Small intestine (tissue), 7 donors: ENCODE data around the gene TBC1D16. TPM values are rescaled to one million over a fixed set of nuclear protein-coding genes. Genes with fewer than 3 reads are reported as not detected.

Experiments
- DNase-seq, 2 donors: peaks; one replicate each; pipeline versions ENCODE4 v3.0.0 to v3.0.0-alpha.2; 2013
- FAIRE-seq: peaks from 2 replicates; lab custom pipeline; 2012; peaks lifted over from hg19 to GRCh38; lab: Jason Lieb, UNC
- H3K27ac ChIP-seq, 3 donors: one replicate each; pipeline ENCODE4 v1.5.1; 2013; ENCODE audit warnings: low read length in 2 of 3, mild to moderate bottlenecking in 2 of 3, control low read depth in 1 of 3, inconsistent platforms in 1 of 3, low read depth in 1 of 3, moderate library complexity in 1 of 3
- H3K27me3 ChIP-seq, 3 donors: one replicate each; pipeline ENCODE4 v1.6.1; 2013; ENCODE audit warnings: low read length in 3 of 3, inconsistent platforms in 1 of 3; ENCODE audit not compliant: control insufficient read depth in 3 of 3, insufficient read depth in 3 of 3
- H3K36me3 ChIP-seq, 3 donors: one replicate each; pipeline ENCODE4 v1.6.1; 2013; ENCODE audit warnings: low read length in 3 of 3, inconsistent platforms in 1 of 3, low read depth in 1 of 3, mild to moderate bottlenecking in 1 of 3, moderate library complexity in 1 of 3; ENCODE audit not compliant: control insufficient read depth in 3 of 3, insufficient read depth in 2 of 3
- H3K4me1 ChIP-seq, 3 donors: one replicate each; pipeline ENCODE4 v1.6.1; 2013; ENCODE audit warnings: low read length in 2 of 3, inconsistent platforms in 1 of 3, low read depth in 1 of 3, mild to moderate bottlenecking in 1 of 3, moderate library complexity in 1 of 3; ENCODE audit not compliant: control insufficient read depth in 3 of 3, insufficient read depth in 2 of 3
- H3K4me3 ChIP-seq, 3 donors: one replicate each; pipeline ENCODE4 v1.5.1; 2013; ENCODE audit warnings: low read length in 3 of 3, control low read depth in 1 of 3, inconsistent platforms in 1 of 3, low read depth in 1 of 3, mild to moderate bottlenecking in 1 of 3, moderate library complexity in 1 of 3
- H3K9me3 ChIP-seq, 2 donors: one replicate each; pipeline ENCODE4 v1.6.1; 2013; ENCODE audit warnings: low read depth in 1 of 2, low read length in 1 of 2; ENCODE audit not compliant: control insufficient read depth in 2 of 2, insufficient read depth in 1 of 2
- WGBS, 3 donors: extraction: QIAGEN DNeasy Blood & Tissue Kit; methylation state at CpG; one replicate each; pipeline ENCODE4 v1.1.7; 2013; 5-methylcytosine and 5-hydroxymethylcytosine counted together
- polyA plus RNA-seq, 4 donors: library from polyadenylated mRNA; stranded (reverse) in 3 of 4; unstranded in 1 of 4; fragments of 200-250 nt in 3 of 4; fragments of 120-200 nt in 1 of 4; gene quantifications; one replicate each; pipeline versions ENCODE4 v1.2.1 to v1.2.3, GENCODE V29; 2013
- donor health status: healthy with polysubstance abuse.
- donor health status: control.
- donor health status: control.
- donor health status: Bipolar disorder and iron deficiency.
- donor health status: healthy.

The TBC1D16 gene
- polyA plus RNA-seq, 4 donors, result 1.6 to 30.6 (median 15.2) TPM

DNA sequence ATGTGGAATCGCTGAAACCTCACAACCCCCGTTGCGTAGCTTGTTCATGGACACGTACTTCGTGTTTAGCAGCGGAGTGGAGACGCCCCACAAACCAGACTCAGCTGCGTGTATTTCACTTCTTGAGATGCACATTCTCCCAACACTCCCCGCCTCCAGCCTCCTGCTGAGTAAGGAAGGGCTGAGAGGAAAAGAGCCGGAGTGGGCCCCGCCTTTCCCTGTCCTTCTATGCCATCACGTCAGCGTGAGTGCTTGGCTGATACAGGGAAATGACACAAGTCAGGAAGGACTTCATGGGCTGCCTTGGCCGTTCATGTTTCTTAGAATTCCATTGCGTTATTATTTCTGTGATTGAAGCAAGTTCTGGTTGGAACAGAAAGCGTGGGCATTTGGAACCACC lies 127.8 kb downstream of the TBC1D16 start:
- peak; percentile 72 to 79 for DNase-seq
- 41 to 54% (median 50%) methylated on average over 16 of the region's 16 CpGs for WGBS, 3 donors
- Histone ChIP-seq H3K27me3 (no peaks in the 10 kb centered on the region), H3K4me1 (peaks cover 0 to 4% (median 0%) of the 10 kb centered on the region in 3 donors), H3K9me3 (peaks cover 0 to 7% of the 10 kb centered on the region in 2 donors), H3K36me3 (no peaks in the 10 kb centered on the region), H3K4me3 (no peak overlapping the region), H3K27ac (no peak overlapping the region)
- FAIRE-seq, result no peak

GRCh38 chr17:79907217-79907715 lies 128.4 kb downstream of the TBC1D16 start:
- Histone ChIP-seq H3K4me1 (peaks cover 0 to 4% (median 0%) of the 10 kb centered on the region in 3 donors), H3K27me3 (no peaks in the 10 kb centered on the region), H3K4me3 (no peak overlapping the region), H3K36me3 (no peaks in the 10 kb centered on the region), H3K27ac (no peak overlapping the region), H3K9me3 (peaks cover 0 to 7% of the 10 kb centered on the region in 2 donors)
- FAIRE-seq (no peak), DNase-seq (no peak)
- WGBS, 3 donors, result 80 to 82% (median 80%) methylated on average over 11 of the region's 11 CpGs

DNA sequence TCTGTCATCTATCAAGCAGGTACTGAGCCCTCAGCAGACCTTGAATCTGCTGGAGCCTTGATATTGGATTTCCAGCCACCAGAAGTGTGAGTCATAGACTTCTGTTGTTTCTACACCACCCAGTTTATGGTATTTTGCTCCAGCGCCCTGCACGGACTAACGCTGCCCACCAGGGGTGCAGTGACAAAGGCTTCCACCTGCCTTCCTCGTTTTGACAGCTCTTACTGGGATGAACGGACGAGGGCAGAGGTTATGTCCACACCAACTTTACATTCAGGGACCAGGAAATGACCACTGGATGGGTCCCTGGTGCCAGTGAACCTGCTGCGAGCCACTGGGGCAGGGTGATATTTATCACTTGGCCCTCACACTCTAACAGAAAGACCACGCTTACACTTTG lies 129.8 kb downstream of the TBC1D16 start:
- H3K27me3 ChIP-seq, result no peaks in the 10 kb centered on the region
- peaks cover 0 to 7% of the 10 kb centered on the region in 2 donors for H3K9me3 ChIP-seq
- WGBS, 3 donors, result 59 to 65% (median 64%) methylated on average over 8 of the region's 8 CpGs
- DNase-seq (no peak), FAIRE-seq (no peak)
- peaks cover 0 to 9% (median 0%) of the 10 kb centered on the region in 3 donors for H3K4me1 ChIP-seq
- H3K27ac ChIP-seq, result no peak overlapping the region
- H3K4me3 ChIP-seq, result no peak overlapping the region
- no peaks in the 10 kb centered on the region for H3K36me3 ChIP-seq

GRCh38 chr17:79904865-79905264 lies 130.8 kb downstream of the TBC1D16 start:
- DNase-seq (no peak), FAIRE-seq (no peak)
- no peak overlapping the region for H3K27ac ChIP-seq
- WGBS, 3 donors, result 80 to 86% (median 84%) methylated on average over 9 of the region's 9 CpGs
- no peak overlapping the region for H3K4me3 ChIP-seq
- H3K36me3 ChIP-seq, result no peaks in the 10 kb centered on the region
- peaks cover 0 to 7% of the 10 kb centered on the region in 2 donors for H3K9me3 ChIP-seq
- peaks cover 0 to 9% (median 0%) of the 10 kb centered on the region in 3 donors for H3K4me1 ChIP-seq
- no peaks in the 10 kb centered on the region for H3K27me3 ChIP-seq

- no peak for FAIRE-seq
- WGBS, 3 donors, result 78 to 87% (median 85%) methylated on average over 10 of the region's 10 CpGs
Observed at GRCh38 chr17:79902146-79902791, 133.4 kb downstream of the TBC1D16 start.

GRCh38 chr17:79901131-79901530 lies 134.5 kb downstream of the TBC1D16 start:
- 81 to 84% (median 81%) methylated on average over 6 of the region's 6 CpGs for WGBS, 3 donors
- no peak for FAIRE-seq
- no peak overlapping the region for H3K27ac ChIP-seq
- H3K4me1 ChIP-seq, result peaks cover 0 to 8% (median 0%) of the 10 kb centered on the region in 3 donors
- no peak overlapping the region for H3K4me3 ChIP-seq
- H3K9me3 ChIP-seq, result peaks cover 0 to 12% of the 10 kb centered on the region in 2 donors
- H3K27me3 ChIP-seq, result no peaks in the 10 kb centered on the region
- no peaks in the 10 kb centered on the region for H3K36me3 ChIP-seq
- no peak for DNase-seq

More at GRCh38 chr17:79902146-79902791, 133.4 kb downstream of the TBC1D16 start:
- no peak for DNase-seq
- H3K4me1 ChIP-seq, result peaks cover 0 to 8% (median 0%) of the 10 kb centered on the region in 3 donors
- H3K4me3 ChIP-seq, result no peak overlapping the region
- no peaks in the 10 kb centered on the region for H3K27me3 ChIP-seq
- H3K27ac ChIP-seq, result no peak overlapping the region
- H3K36me3 ChIP-seq, result no peaks in the 10 kb centered on the region
- peaks cover 0 to 12% of the 10 kb centered on the region in 2 donors for H3K9me3 ChIP-seq

DNA sequence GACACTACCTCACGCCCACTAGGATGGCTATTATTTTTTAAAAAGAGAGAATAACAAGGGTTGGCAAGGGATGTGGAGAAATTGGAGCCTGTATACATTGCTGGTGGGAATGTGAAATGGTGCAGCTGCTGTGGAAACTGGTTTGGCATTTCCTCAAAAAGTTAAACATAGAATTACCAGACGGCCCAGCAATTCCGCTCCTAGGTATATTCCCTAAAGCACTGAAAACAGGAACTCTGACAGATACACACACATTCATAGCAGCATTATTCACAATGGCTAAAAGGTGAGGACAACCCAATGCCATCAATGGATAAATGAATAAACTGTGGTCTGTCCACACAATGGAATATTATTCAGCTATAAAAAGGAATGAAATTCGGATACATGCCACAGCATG lies 136.1 kb downstream of the TBC1D16 start:
- 88 to 96% (median 91%) methylated on average over 4 of the region's 4 CpGs for WGBS, 3 donors
- FAIRE-seq (no peak), DNase-seq (no peak)
- Histone ChIP-seq H3K9me3 (peaks cover 0 to 9% of the 10 kb centered on the region in 2 donors), H3K4me1 (peaks cover 0 to 8% (median 0%) of the 10 kb centered on the region in 3 donors), H3K27ac (no peak overlapping the region), H3K36me3 (no peaks in the 10 kb centered on the region), H3K4me3 (no peak overlapping the region), H3K27me3 (no peaks in the 10 kb centered on the region)

GRCh38 chr17:79897243-79898063 lies 138.2 kb downstream of the TBC1D16 start:
- WGBS, 3 donors, result 51 to 72% (median 55%) methylated on average over 12 of the region's 12 CpGs
- no peaks in the 10 kb centered on the region for H3K36me3 ChIP-seq
- no peaks in the 10 kb centered on the region for H3K27me3 ChIP-seq
- no peak for FAIRE-seq
- peaks cover 0 to 9% of the 10 kb centered on the region in 2 donors for H3K9me3 ChIP-seq
- no peak for DNase-seq
- H3K4me1 ChIP-seq, result peaks cover 0 to 13% (median 3%) of the 10 kb centered on the region in 3 donors
- H3K27ac ChIP-seq, result no peak overlapping the region
- no peak overlapping the region for H3K4me3 ChIP-seq
